Pulmonary artery endothelial cell (primary cell): ENCODE measurements around the gene GTSE1. TPM values are rescaled to one million over a fixed set of nuclear protein-coding genes. Genes with fewer than 3 reads are reported as not detected.
A peak's percentile ranks its signal among the peaks of the same experiment; 100 is the strongest.

Experiments used
- DNase-seq: peaks from one replicate; pipeline ENCODE4 v3.0.0-alpha.2; 2011; ENCODE audit warnings: low read depth, low spot score
- total RNA-seq: library from RNA; depleted of rRNA; stranded (reverse); fragments of >200 nt; gene quantifications from 2 replicates; pipeline ENCODE4 v1.2.3, GENCODE V29; 2014

GTSE1 gene
- total RNA-seq, 1 donor from 2014 or later: 8.6 TPM

GRCh38 chr22:46327691-46328465 lies 31.2 kb downstream of the GTSE1 start:
- no peak for DNase-seq

GRCh38 chr22:46328797-46329196 lies 32.1 kb downstream of the GTSE1 start:
- DNase-seq: no peak

GRCh38 chr22:46329616-46330015 lies 32.9 kb downstream of the GTSE1 start:
- no peak for DNase-seq

- no peak for DNase-seq
Observed at GRCh38 chr22:46330426-46330825, 33.8 kb downstream of the GTSE1 start.

GRCh38 chr22:46331496-46331895 lies 34.8 kb downstream of the GTSE1 start:
- no peak for DNase-seq

- peak; percentile 64 for DNase-seq
Observed at GRCh38 chr22:46335201-46336118, 38.8 kb downstream of the GTSE1 start, which contains the start of gene TRMU. TRMU (plus strand) TSS chr22:46335714; CDS start chr22:46335765, 51 bp downstream.

GRCh38 chr22:46336119-46337078 lies 39.7 kb downstream of the GTSE1 start:
- no peak for DNase-seq

GRCh38 chr22:46337870-46338269 lies 41.2 kb downstream of the GTSE1 start:
- no peak for DNase-seq

- DNase-seq: no peak
Observed at GRCh38 chr22:46338636-46339035, 42.0 kb downstream of the GTSE1 start.

- DNase-seq: no peak
Observed at GRCh38 chr22:46339956-46340355, 43.3 kb downstream of the GTSE1 start.

- DNase-seq: no peak
Observed at GRCh38 chr22:46340676-46341075, 44.0 kb downstream of the GTSE1 start.

GRCh38 chr22:46346680-46347405 lies 50.2 kb downstream of the GTSE1 start:
- DNase-seq: no peak

GRCh38 chr22:46347646-46348045 lies 51.0 kb downstream of the GTSE1 start:
- no peak for DNase-seq

GRCh38 chr22:46348099-46348695 lies 51.5 kb downstream of the GTSE1 start:
- no peak for DNase-seq

- no peak for DNase-seq
Observed at GRCh38 chr22:46349238-46349637, 52.6 kb downstream of the GTSE1 start.

GRCh38 chr22:46349681-46350080 lies 53.0 kb downstream of the GTSE1 start:
- no peak for DNase-seq

GRCh38 chr22:46350121-46350520 lies 53.5 kb downstream of the GTSE1 start:
- no peak for DNase-seq

- DNase-seq: no peak
Observed at GRCh38 chr22:46350646-46351045, 54.0 kb downstream of the GTSE1 start.

- no peak for DNase-seq
Observed at GRCh38 chr22:46351131-46351735, 54.6 kb downstream of the GTSE1 start.

- DNase-seq: no peak
Observed at GRCh38 chr22:46351767-46352166, 55.1 kb downstream of the GTSE1 start.
